ENCODE results near the gene PPIP5K2. TPM values are rescaled to one million over a fixed set of nuclear protein-coding genes. Genes with fewer than 3 reads are reported as not detected.

PPIP5K2 gene
- total and polyA plus RNA-seq, 2 of the 8 experiments (the other 6 are each of a cell fraction or from before 2014, with no cell fraction given): 14.8 to 46.6 TPM

DNA sequence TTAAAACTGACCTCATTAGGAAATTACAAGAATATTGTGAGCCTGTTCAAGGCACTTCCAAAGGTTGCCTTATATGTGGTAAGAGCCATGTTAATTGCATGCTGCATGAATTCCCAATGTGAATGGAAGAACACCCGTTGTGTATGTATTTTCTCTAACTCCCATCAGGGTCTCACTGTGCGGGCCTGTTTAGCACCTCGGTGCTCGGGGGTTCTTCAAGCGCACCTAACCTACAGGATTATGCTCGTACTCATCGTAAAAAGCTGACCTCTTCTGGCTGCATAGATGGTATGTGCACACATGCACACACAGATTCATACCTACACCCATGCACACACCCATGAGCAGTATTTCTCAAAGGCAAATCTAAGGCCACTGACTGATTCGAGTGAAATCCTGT lies 66.1 kb downstream of the PPIP5K2 start:
- Histone ChIP-seq H3K4ac (replicated peaks; ENCODE audit: insufficient read length, low read depth, low read length) (no peak overlapping the region), H2BK5ac (ENCODE audit: low read depth, low read length) (no peak overlapping the region), H3K79me2 (ENCODE audit: control insufficient read depth in 1 of 2, insufficient read depth in 2 of 2, low read length in 2 of 2) (no peaks in the 10 kb centered on the region), H3K27ac (ENCODE audit: low read depth, low read length) (no peak overlapping the region), H3K4me3 (ENCODE audit: extremely low read depth in 1 of 4, insufficient read depth in 2 of 4, low read depth in 3 of 4, low read length in 4 of 4) (no peak overlapping the region), H2AFZ (ENCODE audit: low read length) (no peak overlapping the region), H2BK120ac (replicated peaks; ENCODE audit: low read depth, low read length) (no peak overlapping the region), H3K9me3 (ENCODE audit: insufficient read depth in 2 of 2, low read depth in 1 of 2, low read length in 1 of 2) (no peaks in the 10 kb centered on the region), H3K18ac (ENCODE audit: extremely low read depth, low read length) (no peak overlapping the region), H2BK20ac (ENCODE audit: low read length) (no peak overlapping the region), H4K20me1 (replicated peaks in 1 of 2; ENCODE audit: control insufficient read depth in 1 of 2, insufficient read depth in 2 of 2, low read length in 2 of 2) (peaks cover 0 to 2% of the 10 kb centered on the region in 2 experiments), H3K23me2 (ENCODE audit: low read depth, low read length) (no peaks in the 10 kb centered on the region), H4K91ac (replicated peaks; ENCODE audit: insufficient read length, low read length) (no peak overlapping the region), H3K23ac (ENCODE audit: insufficient read length) (no peak overlapping the region), H3K27me3 (replicated peaks in 1 of 4; ENCODE audit: control insufficient read depth in 3 of 4, extremely low read depth in 1 of 4, insufficient read depth in 3 of 4, low read length in 3 of 4) (no peaks in the 10 kb centered on the region), H3K4me1 (replicated peaks in 1 of 4; ENCODE audit: control insufficient read depth in 3 of 4, insufficient read depth in 4 of 4, low read length in 3 of 4) (no peaks in the 10 kb centered on the region), H4K5ac (ENCODE audit: insufficient read length, low read depth, low read length) (no peak overlapping the region), H3K4me2 (ENCODE audit: insufficient read depth in 1 of 2, low read depth in 2 of 2, low read length in 2 of 2) (no peak overlapping the region), H2AK5ac (ENCODE audit: low read depth, low read length) (no peak overlapping the region), H3K9ac (replicated peaks in 1 of 4; ENCODE audit: extremely low read depth in 1 of 4, low read depth in 3 of 4, low read length in 3 of 4) (no peak overlapping the region), H4K8ac (ENCODE audit: extremely low read depth, insufficient read depth, low read length) (no peak overlapping the region), H3K79me1 (ENCODE audit: low read depth, low read length) (no peaks in the 10 kb centered on the region), H3K56ac (replicated peaks; ENCODE audit: insufficient read length, low read depth, low read length) (no peak overlapping the region), H3K36me3 (ENCODE audit: control insufficient read depth in 2 of 4, insufficient read depth in 4 of 4, low read length in 3 of 4) (peaks cover 0 to 8% (median 0%) of the 10 kb centered on the region in 4 experiments; a peak in 2 of 8 replicates), H2BK15ac (ENCODE audit: low read length) (no peak overlapping the region), H2BK12ac (ENCODE audit: low read depth, low read length) (no peak overlapping the region), H3K14ac (ENCODE audit: insufficient read length) (no peak overlapping the region)
- FAIRE-seq (no peak), DNase-seq (ENCODE audit: low read depth in 1 of 2, low spot score in 2 of 2) (no peak)
- ChIA-PET POLR2A (ENCODE audit: partially characterized antibody) (no interaction called here), CTCF (ENCODE audit: partially characterized antibody) (no interaction called here)
- 97% methylated on average over 8 of the region's 8 CpGs; no CpG with 5 or more reads in 1 of the 2 experiments for WGBS, 2 experiments (ENCODE audit: extremely low coverage in 1 of 2, insufficient coverage in 1 of 2, insufficient read length in 1 of 2, insufficient replicate concordance in 2 of 2, low coverage in 1 of 2, low lambda C conversion rate in 2 of 2, missing lambda C conversion rate in 1 of 2)
- no peak for TF ChIP-seq TAF1 (IDR thresholded peaks at IDR 0.05; ENCODE audit: low read depth, low read length)
- TF ChIP-seq EP300 (IDR thresholded peaks at IDR 0.05; ENCODE audit: borderline replicate concordance in 1 of 2, low read depth in 2 of 2, low read length in 2 of 2): no peak
- TF ChIP-seq PHF8 (conservative IDR thresholded peaks at IDR 0.05; ENCODE audit: low read depth, low read length): no peak
- no peak for TF ChIP-seq SAP30 (IDR thresholded peaks at IDR 0.05; ENCODE audit: insufficient read depth, insufficient replicate concordance, low read length)
- TF ChIP-seq, protein P1, sequence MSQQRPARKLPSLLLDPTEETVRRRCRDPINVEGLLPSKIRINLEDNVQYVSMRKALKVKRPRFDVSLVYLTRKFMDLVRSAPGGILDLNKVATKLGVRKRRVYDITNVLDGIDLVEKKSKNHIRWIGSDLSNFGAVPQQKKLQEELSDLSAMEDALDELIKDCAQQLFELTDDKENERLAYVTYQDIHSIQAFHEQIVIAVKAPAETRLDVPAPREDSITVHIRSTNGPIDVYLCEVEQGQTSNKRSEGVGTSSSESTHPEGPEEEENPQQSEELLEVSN (IDR thresholded peaks at IDR 0.05): no peak
- TF ChIP-seq, protein P2, sequence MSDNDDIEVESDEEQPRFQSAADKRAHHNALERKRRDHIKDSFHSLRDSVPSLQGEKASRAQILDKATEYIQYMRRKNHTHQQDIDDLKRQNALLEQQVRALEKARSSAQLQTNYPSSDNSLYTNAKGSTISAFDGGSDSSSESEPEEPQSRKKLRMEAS (IDR thresholded peaks at IDR 0.05): no peak
- TF ChIP-seq KDM5A (IDR thresholded peaks at IDR 0.05; ENCODE audit: low read length): no peak
- TF ChIP-seq POLR2A (IDR thresholded peaks at IDR 0.05; ENCODE audit: control extremely low read depth in 1 of 2, low read depth in 2 of 2, low read length in 2 of 2): no peak
- no peak for TF ChIP-seq SP1 (IDR thresholded peaks at IDR 0.05; ENCODE audit: low read depth, low read length)
- TF ChIP-seq NRF1 (IDR thresholded peaks at IDR 0.05; ENCODE audit: low read depth, low read length): no peak
- no peak for TF ChIP-seq SIX5 (IDR thresholded peaks at IDR 0.05; ENCODE audit: low read depth, low read length)

Measured in H1 (cell line).